ENCODE data around the gene GALNT18. TPM values are rescaled to one million over a fixed set of nuclear protein-coding genes. Genes with fewer than 3 reads are reported as not detected.

The GALNT18 gene
- total and polyA plus RNA-seq, 8 donors, result 16.4 to 42.6 (median 23.0) TPM

- no peaks in the 10 kb centered on the region for H3K36me3 ChIP-seq
- no peak overlapping the region for H3K4me3 ChIP-seq
- intact Hi-C loops (cut with DNase I), result no loop called here
- TF ChIP-seq CTCF (IDR thresholded peaks at IDR 0.05), result no peak
- no peaks in the 10 kb centered on the region for H3K27me3 ChIP-seq
- ATAC-seq (no peak), DNase-seq (no peak)
- H3K4me1 ChIP-seq, result peaks cover 4 to 8% of the 10 kb centered on the region in 2 donors
- H3K27ac ChIP-seq, result no peak overlapping the region
- H3K9me3 ChIP-seq, result no peaks in the 10 kb centered on the region
Observed at GRCh38 chr11:11348303-11348702, 273.5 kb downstream of the GALNT18 start.

DNA sequence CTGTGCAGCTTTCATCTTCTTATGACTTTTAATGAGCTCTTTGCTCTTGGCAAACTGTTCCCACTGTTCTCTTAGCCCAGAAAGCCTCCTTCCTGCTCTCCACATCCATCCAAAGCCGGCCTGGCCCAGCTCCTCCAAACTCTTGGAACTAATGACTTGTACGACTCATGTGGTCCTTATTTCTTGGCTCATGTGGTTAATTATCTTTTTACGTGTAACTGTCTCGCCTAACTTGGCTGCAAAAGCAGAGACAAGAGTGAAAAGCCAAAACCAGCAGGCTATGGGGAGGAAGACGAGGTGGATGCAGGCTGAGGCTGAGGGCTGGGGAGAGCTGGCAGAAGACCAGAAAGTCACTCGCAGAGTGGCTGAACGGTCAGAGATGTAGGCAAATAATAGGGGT lies 274.2 kb downstream of the GALNT18 start:
- H3K27me3 ChIP-seq, result no peaks in the 10 kb centered on the region
- intact Hi-C loops (cut with DNase I), result no loop called here
- no peak for ATAC-seq
- H3K4me1 ChIP-seq, result peaks cover 4 to 8% of the 10 kb centered on the region in 2 donors
- DNase-seq, result peak in 2 of 4 donors; percentile 40 to 46
- no peak for TF ChIP-seq CTCF (IDR thresholded peaks at IDR 0.05)
- H3K27ac ChIP-seq, result no peak overlapping the region
- no peaks in the 10 kb centered on the region for H3K36me3 ChIP-seq
- H3K9me3 ChIP-seq, result no peaks in the 10 kb centered on the region
- no peak overlapping the region for H3K4me3 ChIP-seq

DNA sequence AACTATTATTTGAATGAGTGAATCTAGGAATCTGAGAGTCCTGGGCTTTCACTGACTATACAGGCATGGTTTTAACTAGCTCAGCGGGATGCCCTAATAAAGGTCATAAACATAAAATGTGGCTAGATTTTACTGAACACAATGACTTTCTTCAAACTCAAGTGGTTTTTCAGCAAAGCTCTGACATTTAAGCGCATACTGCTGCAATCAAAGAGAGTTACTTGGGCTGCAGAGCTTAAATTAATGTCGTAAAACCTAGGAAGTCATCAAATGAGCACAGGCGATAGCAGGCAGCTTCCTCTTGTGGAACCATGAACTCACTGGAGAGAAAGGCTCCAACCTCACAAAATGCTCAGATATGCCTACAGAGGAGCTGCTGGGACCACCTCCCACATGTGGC lies 275.5 kb downstream of the GALNT18 start:
- intact Hi-C loops (cut with DNase I), result no loop called here
- DNase-seq, result no peak

DNA sequence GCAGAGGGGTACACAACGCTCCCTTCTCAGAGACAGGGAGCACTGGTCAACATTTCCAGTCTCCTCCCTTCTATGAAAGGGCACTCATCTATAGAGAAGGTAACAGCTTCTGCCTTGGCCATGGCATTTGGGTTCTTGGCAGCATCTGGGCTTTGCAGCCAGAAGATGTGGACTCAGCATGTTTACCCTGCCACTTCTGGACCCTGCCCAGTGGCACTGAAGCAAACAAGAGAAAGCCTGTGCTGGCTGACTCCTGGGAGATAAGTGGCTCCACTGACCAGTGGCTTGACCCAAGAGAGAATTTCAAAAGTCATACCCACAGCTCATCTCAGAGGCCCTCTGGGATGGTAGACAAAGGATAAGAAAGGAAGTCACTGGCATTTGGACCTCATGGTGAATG lies 276.7 kb downstream of the GALNT18 start:
- peak in 1 of 4 donors; percentile 74 for DNase-seq
- intact Hi-C loops (cut with DNase I), result no loop called here
- peak; percentile 91 for ATAC-seq

More for the DNA sequence above, 275.5 kb downstream of the GALNT18 start:
- TF ChIP-seq CTCF (IDR thresholded peaks at IDR 0.05), result no peak
- Histone ChIP-seq H3K36me3 (no peaks in the 10 kb centered on the region), H3K4me3 (no peak overlapping the region), H3K27me3 (no peaks in the 10 kb centered on the region), H3K4me1 (peaks cover 4 to 8% of the 10 kb centered on the region in 2 donors), H3K27ac (no peak overlapping the region), H3K9me3 (no peaks in the 10 kb centered on the region)
- no peak for ATAC-seq

GRCh38 chr11:11344045-11344444 lies 277.8 kb downstream of the GALNT18 start:
- TF ChIP-seq CTCF (IDR thresholded peaks at IDR 0.05), result no peak
- no peak overlapping the region for H3K4me3 ChIP-seq
- ATAC-seq, result no peak
- no peak for DNase-seq
- intact Hi-C loops (cut with DNase I), result no loop called here
- no peaks in the 10 kb centered on the region for H3K36me3 ChIP-seq
- no peaks in the 10 kb centered on the region for H3K9me3 ChIP-seq
- H3K27me3 ChIP-seq, result no peaks in the 10 kb centered on the region
- peaks cover under 1 to 6% of the 10 kb centered on the region in 2 donors for H3K4me1 ChIP-seq
- no peak overlapping the region for H3K27ac ChIP-seq

More for the DNA sequence above, 276.7 kb downstream of the GALNT18 start:
- peaks cover 4 to 8% of the 10 kb centered on the region in 2 donors for H3K4me1 ChIP-seq
- H3K36me3 ChIP-seq, result no peaks in the 10 kb centered on the region
- no peak overlapping the region for H3K4me3 ChIP-seq
- H3K27ac ChIP-seq, result no peak overlapping the region
- no peak for TF ChIP-seq CTCF (IDR thresholded peaks at IDR 0.05)
- H3K9me3 ChIP-seq, result no peaks in the 10 kb centered on the region
- H3K27me3 ChIP-seq, result no peaks in the 10 kb centered on the region
